NCI-H2107 (cell line): ENCODE measurements around the gene LRRC71.

Source experiments
- DNase-seq: peaks from one replicate; lab custom pipeline; 2025; lab: John Stamatoyannopoulos, UW

LRRC71 gene

GRCh38 chr1:156920233-156921052 is at the start of gene LRRC71:
Gene LRRC71, plus strand, starts transcription at chr1:156920632. Its CDS starts 172 bp downstream, at chr1:156920804.
- DNase-seq = peak; percentile 27

GRCh38 chr1:156873659-156874058 is 46.8 kb upstream of the LRRC71 start:
- no peak for DNase-seq

GRCh38 chr1:156874142-156874541 is 46.3 kb upstream of the LRRC71 start:
- DNase-seq = no peak

- no peak for DNase-seq
Observed at GRCh38 chr1:156874572-156875340, 45.7 kb upstream of the LRRC71 start.

GRCh38 chr1:156875341-156875615 is 45.2 kb upstream of the LRRC71 start:
- no peak for DNase-seq

GRCh38 chr1:156876281-156876680 is 44.2 kb upstream of the LRRC71 start:
- no peak for DNase-seq

GRCh38 chr1:156877433-156878170 is 42.8 kb upstream of the LRRC71 start:
- DNase-seq = no peak

- DNase-seq = no peak
Observed at GRCh38 chr1:156879876-156880275, 40.6 kb upstream of the LRRC71 start.

- no peak for DNase-seq
Observed at GRCh38 chr1:156880473-156880872, 40.0 kb upstream of the LRRC71 start.

- DNase-seq = no peak
Observed at GRCh38 chr1:156881101-156881500, 39.3 kb upstream of the LRRC71 start.

GRCh38 chr1:156881663-156882062 is 38.8 kb upstream of the LRRC71 start:
- DNase-seq = no peak

GRCh38 chr1:156882543-156882942 is 37.9 kb upstream of the LRRC71 start:
- DNase-seq = no peak

- DNase-seq = no peak
Observed at GRCh38 chr1:156883919-156884318, 36.5 kb upstream of the LRRC71 start.

- DNase-seq = no peak
Observed at GRCh38 chr1:156884560-156885184, 35.8 kb upstream of the LRRC71 start.

- no peak for DNase-seq
Observed at GRCh38 chr1:156885314-156885713, 35.1 kb upstream of the LRRC71 start.

- DNase-seq = no peak
Observed at GRCh38 chr1:156885880-156886355, 34.5 kb upstream of the LRRC71 start.

GRCh38 chr1:156886583-156887281 is 33.7 kb upstream of the LRRC71 start:
- no peak for DNase-seq

GRCh38 chr1:156887317-156887716 is 33.1 kb upstream of the LRRC71 start:
- no peak for DNase-seq

- DNase-seq = no peak
Observed at GRCh38 chr1:156887734-156888133, 32.7 kb upstream of the LRRC71 start.

- peak; percentile 45 for DNase-seq
Observed at GRCh38 chr1:156889802-156890580, 30.4 kb upstream of the LRRC71 start.
